MM.1S (cell line): ENCODE data around the gene PRSS12.

Experiments
- DNase-seq: peaks from one replicate; pipeline ENCODE4 v3.0.0-alpha.2; 2015
- H2AFZ ChIP-seq: fragments of 300-600 bp; sonication (generic); 2 replicates; pipeline ENCODE4 v1.6.0; 2016; ENCODE audit warnings: antibody characterized with exemption, low read length
- H3F3A ChIP-seq: fragments of 300-600 bp; sonication (generic); 2 replicates; pipeline ENCODE4 v1.6.1; 2016; ENCODE audit warnings: mild to moderate bottlenecking, antibody characterized with exemption, low read length, moderate library complexity, mixed read lengths; ENCODE audit not compliant: insufficient read depth
- H3K27ac ChIP-seq: fragments of 300-600 bp; sonication (generic); 2 replicates; pipeline ENCODE4 v1.5.1; 2016; ENCODE audit warnings: mild to moderate bottlenecking, low read length
- H3K27me3 ChIP-seq: fragments of 300-600 bp; sonication (generic); replicated peaks from 2 replicates; pipeline ENCODE4 v1.6.0; 2016; ENCODE audit warnings: low read length; ENCODE audit not compliant: insufficient read depth
- H3K36me3 ChIP-seq: fragments of 300-600 bp; sonication (generic); replicated peaks from 2 replicates; pipeline ENCODE4 v1.6.1; 2016; ENCODE audit warnings: mild to moderate bottlenecking, low read length, mixed read lengths; ENCODE audit not compliant: insufficient read depth
- H3K4me1 ChIP-seq: fragments of 300-600 bp; sonication (generic); 2 replicates; pipeline ENCODE4 v1.6.1; 2016; ENCODE audit warnings: low read length, mixed read lengths
- H3K4me2 ChIP-seq: fragments of 300-600 bp; sonication (generic); 2 replicates; pipeline ENCODE4 v1.6.0; 2016; ENCODE audit warnings: low read depth, low read length
- H3K4me3 ChIP-seq: fragments of 300-600 bp; sonication (generic); 2 replicates; pipeline ENCODE4 v1.5.1; 2016; ENCODE audit warnings: low read length, mixed read lengths
- H3K79me2 ChIP-seq: fragments of 300-600 bp; sonication (generic); 2 replicates; pipeline ENCODE4 v1.6.1; 2016; ENCODE audit warnings: mixed run types, low read length, mixed read lengths
- H3K9ac ChIP-seq: fragments of 300-600 bp; sonication (generic); 2 replicates; pipeline ENCODE4 v1.6.1; 2016; ENCODE audit warnings: low read length, mixed read lengths
- H3K9me2 ChIP-seq: fragments of 300-600 bp; sonication (generic); replicated peaks from 2 replicates; pipeline ENCODE4 v1.6.1; 2016; ENCODE audit warnings: mild to moderate bottlenecking, low read length, mixed read lengths; ENCODE audit not compliant: insufficient read depth
- H3K9me3 ChIP-seq: fragments of 300-600 bp; sonication (generic); replicated peaks from 2 replicates; pipeline ENCODE4 v1.6.1; 2016; ENCODE audit warnings: mild to moderate bottlenecking, low read length, mixed read lengths; ENCODE audit not compliant: insufficient read depth
- H4K20me1 ChIP-seq: fragments of 300-600 bp; sonication (generic); 2 replicates; pipeline ENCODE4 v1.6.1; 2016; ENCODE audit warnings: mild to moderate bottlenecking, low read length, moderate library complexity, mixed read lengths; ENCODE audit not compliant: insufficient read depth
- CTCF ChIP-seq: fragments of 300-600 bp; sonication (generic); IDR thresholded peaks from 2 replicates; pipeline ENCODE4 v1.5.1; 2016; ENCODE audit warnings: antibody characterized with exemption, low read length, mixed read lengths
- EZH2 ChIP-seq: fragments of 300-600 bp; sonication (generic); optimal IDR thresholded peaks from 2 replicates; pipeline ENCODE3; 2017; ENCODE audit warnings: low read depth, mild to moderate bottlenecking, antibody characterized with exemption, low read length, mixed read lengths
- EZH2phosphoT487 ChIP-seq: fragments of 300-600 bp; sonication (generic); IDR thresholded peaks from 2 replicates; pipeline ENCODE4 v1.6.1; 2018; ENCODE audit warnings: antibody characterized with exemption, low read length

Gene PRSS12

GRCh38 chr4:118335324-118335723 is 17.5 kb downstream of the PRSS12 start:
- Histone ChIP-seq H3F3A (no peaks in the 10 kb centered on the region), H3K9me3 (no peaks in the 10 kb centered on the region), H3K9me2 (no peaks in the 10 kb centered on the region), H3K36me3 (no peaks in the 10 kb centered on the region), H3K4me1 (no peaks in the 10 kb centered on the region; the same call in 1 of the 2 replicates), H3K79me2 (no peaks in the 10 kb centered on the region), H3K27me3 (no peaks in the 10 kb centered on the region), H3K9ac (no peak overlapping the region), H4K20me1 (no peaks in the 10 kb centered on the region), H3K4me3 (peak overlapping the region; percentile 33; the same call in 1 of the 2 replicates), H2AFZ (peak overlapping the region; percentile 25), H3K4me2 (peak overlapping the region; percentile 37; the same call in 1 of the 2 replicates), H3K27ac (no peak overlapping the region)
- TF ChIP-seq EZH2 (no peak), CTCF (no peak), EZH2phosphoT487 (no peak)
- DNase-seq, result peak; percentile 59

DNA sequence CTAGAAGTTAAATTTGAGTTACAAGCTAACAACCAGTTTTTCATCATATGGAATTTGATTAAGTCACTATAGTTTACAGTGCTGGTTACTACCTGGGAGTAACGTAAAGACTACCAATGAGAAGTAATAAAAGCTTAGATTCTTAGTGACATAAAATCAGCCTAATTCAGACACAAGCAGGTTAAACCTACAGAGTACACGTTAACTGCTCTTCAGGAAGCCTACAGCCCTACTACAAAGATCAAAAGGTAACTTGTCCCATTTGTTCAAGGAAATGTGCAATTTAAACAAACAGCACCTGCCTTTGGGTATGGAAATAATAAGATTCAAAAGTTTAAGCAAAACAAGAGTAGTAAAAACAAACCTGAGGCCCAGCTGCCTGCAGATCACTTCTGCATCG is 21.5 kb downstream of the PRSS12 start:
- H2AFZ ChIP-seq, result no peak overlapping the region
- H3K4me1 ChIP-seq, result no peaks in the 10 kb centered on the region; the same call in 1 of the 2 replicates
- no peaks in the 10 kb centered on the region for H4K20me1 ChIP-seq
- H3K9me3 ChIP-seq, result no peaks in the 10 kb centered on the region
- TF ChIP-seq CTCF (no peak), EZH2phosphoT487 (no peak), EZH2 (no peak)
- H3K4me2 ChIP-seq, result no peak overlapping the region
- no peaks in the 10 kb centered on the region for H3K36me3 ChIP-seq
- no peak for DNase-seq
- no peak overlapping the region for H3K27ac ChIP-seq
- H3K79me2 ChIP-seq, result no peaks in the 10 kb centered on the region
- H3K9me2 ChIP-seq, result no peaks in the 10 kb centered on the region
- H3K4me3 ChIP-seq, result no peak overlapping the region
- H3F3A ChIP-seq, result no peaks in the 10 kb centered on the region
- no peak overlapping the region for H3K9ac ChIP-seq
- no peaks in the 10 kb centered on the region for H3K27me3 ChIP-seq

- Histone ChIP-seq H3K4me3 (no peak overlapping the region), H2AFZ (no peak overlapping the region), H3K4me2 (no peak overlapping the region), H4K20me1 (no peaks in the 10 kb centered on the region), H3K4me1 (no peaks in the 10 kb centered on the region), H3K9me2 (no peaks in the 10 kb centered on the region), H3K9ac (no peak overlapping the region), H3K27me3 (no peaks in the 10 kb centered on the region), H3K27ac (no peak overlapping the region), H3K36me3 (no peaks in the 10 kb centered on the region), H3K79me2 (no peaks in the 10 kb centered on the region), H3K9me3 (no peaks in the 10 kb centered on the region), H3F3A (no peaks in the 10 kb centered on the region)
- DNase-seq, result no peak
- no peak for TF ChIP-seq EZH2phosphoT487
- TF ChIP-seq EZH2, result no peak
- TF ChIP-seq CTCF, result no peak
Measured at GRCh38 chr4:118329849-118330248, 23.0 kb downstream of the PRSS12 start.
